Activated CD4-positive, alpha-beta T cell treated with anti-CD3 and anti-CD28 coated beads for 48 hours (primary cell): Measurements from ENCODE around the gene ACTN4.

Source experiments
- DNase-seq: peaks from one replicate; pipeline ENCODE4 v3.0.0-alpha.2; 2020

The ACTN4 gene

GRCh38 chr19:38638461-38638860 lies 9.0 kb upstream of the ACTN4 start:
- no peak for DNase-seq

DNA sequence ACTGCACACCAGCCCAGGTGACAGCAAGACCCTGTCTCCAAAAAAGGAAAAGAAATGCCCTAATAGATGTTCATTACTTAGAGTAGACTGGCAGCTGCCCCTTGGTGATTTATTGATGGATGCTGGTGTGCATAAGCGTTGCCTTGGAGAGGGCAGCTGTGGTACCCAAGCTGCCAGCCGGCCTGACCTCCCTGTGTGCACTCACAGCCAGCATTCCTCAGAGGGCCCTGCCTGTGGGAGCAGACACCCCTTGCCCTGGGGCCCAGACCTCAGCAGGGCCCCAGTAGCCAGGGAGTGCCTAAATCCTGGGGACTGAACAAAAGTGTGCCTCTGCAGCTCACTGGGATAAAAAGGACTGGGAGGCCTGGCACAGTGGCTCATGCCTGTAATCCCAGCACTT lies 7.8 kb upstream of the ACTN4 start:
- no peak for DNase-seq

DNA sequence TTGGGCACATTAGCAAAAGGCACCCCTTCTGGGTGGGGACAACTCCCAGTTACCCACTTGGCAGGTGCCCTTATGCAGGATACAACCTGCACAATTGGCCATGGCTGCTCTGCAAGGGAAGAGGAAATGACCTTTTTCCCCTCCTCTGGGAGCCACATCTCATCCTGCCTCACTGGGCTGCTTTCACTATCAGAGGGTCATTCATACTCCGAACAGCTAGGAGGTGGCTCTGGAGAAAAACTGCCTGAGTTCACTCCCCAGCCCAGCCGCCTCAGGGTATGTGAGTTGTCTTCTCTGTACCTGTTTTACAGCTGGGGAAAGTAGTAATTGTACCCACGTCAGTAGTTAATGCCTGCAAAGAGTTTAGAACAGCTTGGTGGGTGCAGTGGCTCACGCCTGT lies 7.1 kb upstream of the ACTN4 start:
- no peak for DNase-seq

DNA sequence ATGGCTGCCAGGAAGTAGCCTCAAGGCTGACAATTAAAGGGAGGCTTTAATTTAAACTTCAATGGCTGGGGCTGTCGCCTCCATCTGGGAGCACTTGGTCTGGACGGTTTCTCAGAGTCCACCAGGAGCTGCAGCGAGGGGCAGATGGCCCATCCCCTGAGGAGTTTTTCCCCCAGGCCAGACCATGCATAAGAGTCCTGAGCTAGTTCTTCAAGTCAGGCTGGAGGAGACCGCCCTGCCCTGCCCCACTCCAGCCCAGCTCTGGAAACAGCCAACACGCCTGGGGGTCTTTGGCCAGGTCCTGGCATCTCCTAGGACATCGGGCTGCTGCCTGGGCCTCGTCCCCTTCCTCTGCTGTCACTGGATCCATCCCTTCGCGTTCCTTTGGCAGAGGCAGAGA lies 5.3 kb upstream of the ACTN4 start:
- DNase-seq = no peak

DNA sequence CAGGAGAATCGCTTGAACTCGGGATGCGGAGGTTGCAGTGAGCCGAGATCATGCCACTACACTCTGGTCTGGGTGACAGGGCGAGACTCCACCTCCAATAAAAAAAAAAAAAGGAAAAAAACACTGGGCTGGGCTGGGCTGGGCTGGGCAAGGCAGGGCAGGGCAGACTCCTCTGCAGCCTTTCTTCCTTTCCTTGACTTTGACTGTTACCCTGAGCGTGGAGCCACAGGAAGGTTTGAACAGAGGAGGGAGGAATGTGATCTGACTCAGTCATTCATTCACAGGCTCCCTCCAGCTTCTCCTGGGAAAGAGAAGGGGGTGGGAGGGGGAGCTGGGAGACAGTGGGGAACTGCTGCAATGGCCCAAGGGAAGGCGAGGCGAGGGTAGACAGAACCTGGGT lies 2.7 kb upstream of the ACTN4 start:
- DNase-seq = no peak

DNA sequence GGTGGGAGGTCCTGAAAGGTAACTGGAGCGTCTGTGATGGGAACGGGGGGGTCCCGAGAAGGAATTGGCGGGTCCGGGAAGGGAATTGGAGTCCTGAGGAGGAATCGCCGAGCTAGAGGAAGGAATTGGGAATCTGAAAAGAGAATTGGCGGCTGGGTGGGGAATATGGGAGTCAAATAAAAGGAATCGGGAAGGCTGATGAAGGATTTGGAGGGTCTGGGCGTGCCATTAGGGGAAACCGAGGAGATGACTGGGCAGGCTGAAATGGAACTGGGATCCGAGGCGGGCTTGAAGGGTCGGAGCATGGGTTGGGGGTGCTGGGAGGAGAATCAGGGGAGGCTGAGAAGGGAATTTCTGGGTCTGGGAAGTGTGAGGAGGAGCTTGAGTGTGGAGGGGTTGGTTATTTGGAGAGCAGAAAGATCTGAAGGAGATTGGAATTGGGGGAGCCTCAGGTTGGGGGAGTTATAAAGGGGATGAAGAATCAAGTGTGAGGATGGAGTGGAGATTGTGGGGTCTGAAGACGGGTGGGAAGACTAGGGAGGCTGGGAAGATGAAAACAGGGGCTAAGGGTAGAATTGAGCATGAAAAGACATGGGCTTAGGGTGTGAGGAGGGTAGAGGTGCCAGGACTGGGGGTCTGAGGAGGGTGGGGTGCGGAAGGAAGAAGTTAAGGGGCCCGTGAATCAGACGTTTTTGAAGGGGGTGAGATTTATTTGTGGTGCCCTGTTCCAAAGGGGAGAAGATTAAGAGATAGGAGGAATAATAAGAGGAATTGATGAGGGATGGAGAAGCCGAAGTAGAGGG lies 718 bp downstream of the ACTN4 start:
- DNase-seq = no peak

GRCh38 chr19:38648769-38649304 lies 1.4 kb downstream of the ACTN4 start:
- no peak for DNase-seq

DNA sequence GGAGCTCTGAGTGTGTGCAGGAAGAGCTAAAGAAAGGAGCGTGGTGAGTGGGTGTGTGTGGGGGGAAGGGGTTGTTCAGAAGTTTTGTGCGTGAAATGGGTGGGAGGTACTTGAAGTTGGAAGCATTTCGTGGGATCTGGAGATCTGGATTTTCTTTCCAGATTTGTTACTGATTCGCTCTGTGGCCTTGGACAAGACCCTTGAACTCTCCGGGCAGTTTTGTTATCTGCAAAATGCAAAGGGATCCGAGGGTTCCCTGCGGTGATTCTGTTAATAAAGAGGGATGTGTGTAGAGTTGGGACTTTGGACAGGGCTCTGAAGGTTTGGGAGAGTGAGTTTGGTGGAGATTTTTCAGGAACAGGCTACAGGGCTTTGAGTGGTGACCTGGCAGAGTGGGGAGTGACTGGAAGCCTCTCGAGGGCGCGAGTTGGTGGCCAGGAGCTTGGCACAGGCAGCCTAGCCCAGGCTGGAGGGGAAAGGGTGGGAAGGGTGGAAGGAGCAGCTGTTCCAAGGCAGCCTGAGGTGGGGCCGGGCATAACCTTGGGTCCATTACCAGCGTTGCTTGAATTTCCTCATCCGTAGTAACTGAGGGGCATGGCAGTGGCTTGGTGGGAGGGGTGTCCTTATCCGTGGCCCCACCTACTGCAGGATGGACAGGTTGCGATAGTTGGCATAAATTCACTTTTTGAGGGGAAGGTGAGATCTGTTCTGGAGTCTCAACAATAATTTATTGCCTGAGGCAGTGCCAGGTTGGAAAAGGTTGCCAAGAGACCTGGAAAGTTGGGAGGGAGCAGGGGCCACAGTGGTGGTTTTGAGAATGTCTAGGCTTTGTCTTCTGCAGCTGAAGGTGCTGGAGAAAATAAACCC lies 2.1 kb downstream of the ACTN4 start:
- no peak for DNase-seq

DNA sequence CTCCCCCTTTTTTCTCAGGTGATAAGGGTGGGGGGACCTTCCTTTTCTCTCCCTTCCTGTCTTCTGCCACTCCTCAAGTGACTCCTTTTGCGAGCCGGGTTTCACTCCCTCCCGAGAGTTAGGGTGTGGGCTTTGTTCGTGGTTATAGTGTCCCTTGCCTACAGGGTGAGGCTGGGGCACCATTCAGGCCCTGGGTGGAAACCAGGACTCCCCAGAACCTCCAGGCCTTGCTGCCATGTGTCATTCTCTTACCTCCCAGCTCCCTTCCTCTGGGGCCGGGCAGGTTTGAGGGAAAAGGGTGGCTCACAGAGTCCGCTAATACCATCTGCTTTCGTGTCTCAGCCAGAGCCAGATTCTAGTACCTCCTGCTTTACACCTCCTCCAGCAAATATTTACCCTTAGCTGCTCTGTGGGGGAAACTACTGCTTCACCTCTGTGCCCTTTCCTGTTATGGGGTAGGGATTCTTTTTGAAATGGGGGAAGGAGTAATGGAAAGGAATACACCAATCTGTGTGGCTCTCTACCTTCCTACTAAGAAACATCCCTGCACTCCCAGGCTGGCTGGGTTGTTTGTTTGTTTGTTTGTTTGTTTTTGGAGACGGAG lies 2.8 kb downstream of the ACTN4 start:
- DNase-seq = no peak

DNA sequence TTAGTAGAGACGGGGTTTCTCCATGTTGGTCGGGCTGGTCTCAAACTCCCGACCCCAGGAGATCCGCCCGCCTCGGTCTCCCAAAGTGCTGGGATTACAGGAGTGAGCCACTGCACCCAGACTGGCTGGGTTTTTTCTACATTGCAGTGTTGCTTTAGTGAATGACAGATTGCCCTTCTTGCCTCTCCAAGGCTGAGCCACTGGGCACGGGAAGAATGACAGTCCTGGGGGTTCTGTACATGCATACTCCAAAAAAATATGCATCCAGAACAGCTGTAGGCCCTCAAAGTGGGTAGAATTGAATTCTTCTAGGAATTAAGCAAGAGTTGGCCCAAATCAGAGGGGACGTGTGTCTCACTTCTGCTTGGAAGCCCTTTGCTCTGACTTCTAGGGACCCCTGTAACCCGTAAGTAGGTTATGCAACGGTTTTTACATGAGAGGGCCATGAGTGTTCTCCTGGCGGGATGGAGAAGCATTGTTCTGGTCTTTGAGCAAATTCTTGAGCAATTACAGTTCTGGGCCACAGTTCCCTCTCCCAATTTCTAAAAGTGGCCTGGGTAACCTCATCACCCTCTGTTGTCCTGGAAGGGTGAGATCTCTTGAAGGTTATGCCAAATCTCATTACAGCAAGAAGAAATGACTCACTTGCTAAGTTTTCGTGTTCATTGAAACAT lies 3.6 kb downstream of the ACTN4 start:
- no peak for DNase-seq

- no peak for DNase-seq
These were observed 5.7 kb downstream of the ACTN4 start for GRCh38 chr19:38653028-38653571.

DNA sequence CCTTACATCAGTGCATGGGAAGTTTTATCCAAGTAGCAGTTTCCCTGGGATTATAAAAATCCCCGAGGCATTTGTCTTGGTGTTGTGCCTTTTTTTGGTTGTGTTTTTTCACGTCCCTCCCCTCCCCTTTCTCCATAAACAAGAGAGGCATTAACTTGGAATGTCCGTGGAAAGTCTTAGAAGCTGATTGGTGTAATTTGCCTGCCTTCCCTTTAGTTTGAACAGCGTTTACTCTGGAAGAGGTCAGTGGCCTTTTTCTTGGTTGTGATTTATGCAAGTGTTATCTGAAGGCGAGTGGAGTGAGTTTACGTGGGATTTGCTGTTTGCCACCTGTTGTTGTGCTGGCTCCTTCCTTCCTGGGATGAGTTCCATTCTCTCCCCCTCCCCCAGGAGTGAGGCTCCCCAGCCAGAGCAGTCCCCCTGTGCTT lies 7.2 kb downstream of the ACTN4 start:
- no peak for DNase-seq

- DNase-seq = peak; percentile 64
These were observed 7.8 kb downstream of the ACTN4 start for GRCh38 chr19:38655148-38655824.

- DNase-seq = peak; percentile 39
These were observed 8.9 kb downstream of the ACTN4 start for GRCh38 chr19:38656171-38656981.

DNA sequence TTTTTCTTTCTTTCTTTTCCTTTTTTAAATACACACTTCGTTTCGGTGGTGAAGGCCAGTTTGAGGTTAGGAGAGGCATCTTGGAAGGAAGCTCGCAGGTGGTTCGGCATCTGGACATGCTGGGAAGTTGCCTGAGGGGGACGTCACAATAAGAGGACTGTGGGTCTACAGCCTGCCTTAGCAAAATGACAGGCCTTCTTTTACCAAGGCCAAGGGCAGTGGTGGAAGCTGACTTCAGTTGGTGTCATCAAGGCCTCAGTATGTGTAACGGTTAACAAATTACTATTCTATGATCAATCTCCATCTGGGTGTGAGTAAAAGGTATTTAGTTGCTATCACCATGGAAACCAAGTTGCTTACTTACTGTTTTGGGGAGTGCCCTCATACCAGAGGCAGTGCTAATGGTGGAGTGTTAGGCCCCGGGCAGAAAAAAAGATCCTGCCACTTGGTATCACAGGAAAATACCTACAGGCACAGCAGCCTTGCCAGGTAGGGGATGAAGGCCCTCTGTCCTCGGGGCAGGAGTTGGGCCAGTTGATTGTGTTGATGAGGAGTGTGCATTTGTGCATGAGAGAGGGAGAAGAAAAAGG lies 10.3 kb downstream of the ACTN4 start:
- peak; percentile 29 for DNase-seq

GRCh38 chr19:38658462-38659306 lies 11.2 kb downstream of the ACTN4 start:
- DNase-seq = no peak

DNA sequence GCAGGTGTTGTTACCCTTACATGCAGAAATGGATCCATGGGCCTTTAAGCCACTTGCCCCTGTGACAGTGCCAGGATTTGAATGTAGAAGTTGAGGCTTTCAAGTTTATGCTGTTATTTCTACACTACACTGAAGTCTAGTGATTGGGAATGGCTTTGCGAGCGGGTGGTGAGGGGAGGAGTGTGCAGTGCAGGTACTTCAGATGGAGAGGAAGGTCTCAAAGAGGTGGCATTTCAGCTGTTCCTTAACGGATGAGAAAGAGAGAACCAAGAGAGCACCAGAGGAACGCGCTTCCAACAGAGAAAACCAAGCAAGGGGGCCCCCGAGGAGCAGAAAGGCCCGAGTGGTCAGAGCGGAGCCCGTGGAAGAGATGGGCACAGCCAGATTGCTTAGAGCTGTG lies 13.3 kb downstream of the ACTN4 start:
- no peak for DNase-seq

DNA sequence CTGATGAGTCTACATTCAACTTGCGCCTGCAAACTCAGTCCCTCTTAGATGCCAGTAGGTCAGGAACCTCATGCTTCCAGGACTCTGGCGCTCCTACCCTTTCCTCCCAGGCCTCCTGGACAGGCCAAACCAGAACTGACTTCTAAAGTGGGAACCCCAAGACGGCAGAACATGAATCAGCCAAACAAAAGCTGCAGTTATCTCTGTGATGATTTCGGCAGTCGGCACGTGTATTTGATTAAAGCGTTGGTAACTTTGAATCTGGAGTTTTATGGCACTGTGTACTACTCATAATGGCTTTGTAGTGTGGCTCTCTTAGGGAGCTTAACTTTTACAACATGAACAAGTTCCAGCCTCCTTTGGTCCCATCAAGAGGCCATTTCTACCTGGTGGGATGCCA lies 13.7 kb downstream of the ACTN4 start:
- DNase-seq = no peak

GRCh38 chr19:38661996-38662395 lies 14.5 kb downstream of the ACTN4 start:
- DNase-seq = no peak
